ENCODE results near the gene POLRMT.

POLRMT gene

GRCh38 chr19:582497-583197 is 50.7 kb downstream of the POLRMT start:
- no peak overlapping the region for H3K4me3 ChIP-seq (ENCODE audit: low read depth, low read length)

- H3K4me3 ChIP-seq (ENCODE audit: low read depth, low read length) = no peak overlapping the region
These were observed 51.8 kb downstream of the POLRMT start for GRCh38 chr19:581399-582111.

GRCh38 chr19:580274-580835 is 53.0 kb downstream of the POLRMT start:
- H3K4me3 ChIP-seq (ENCODE audit: low read depth, low read length) = no peak overlapping the region

- H3K4me3 ChIP-seq (ENCODE audit: low read depth, low read length) = no peak overlapping the region
These were observed 53.5 kb downstream of the POLRMT start for GRCh38 chr19:579842-580155.

GRCh38 chr19:579111-579841 is 54.1 kb downstream of the POLRMT start:
- no peak overlapping the region for H3K4me3 ChIP-seq (ENCODE audit: low read depth, low read length)

GRCh38 chr19:577439-578392 is 55.6 kb downstream of the POLRMT start:
- H3K4me3 ChIP-seq (ENCODE audit: low read depth, low read length) = no peak overlapping the region

- no peak overlapping the region for H3K4me3 ChIP-seq (ENCODE audit: low read depth, low read length)
These were observed 56.4 kb downstream of the POLRMT start for GRCh38 chr19:576768-577438.

- no peak overlapping the region for H3K4me3 ChIP-seq (ENCODE audit: low read depth, low read length)
These were observed 57.5 kb downstream of the POLRMT start for GRCh38 chr19:575527-576506.

GRCh38 chr19:574658-575526 is 58.4 kb downstream of the POLRMT start:
- H3K4me3 ChIP-seq (ENCODE audit: low read depth, low read length) = no peak overlapping the region

- peak overlapping the region; percentile 94 for H3K4me3 ChIP-seq (ENCODE audit: low read depth, low read length)
These were observed 59.9 kb downstream of the POLRMT start for GRCh38 chr19:573519-573825.

- peak overlapping the region; percentile 94 for H3K4me3 ChIP-seq (ENCODE audit: low read depth, low read length)
These were observed 60.4 kb downstream of the POLRMT start for GRCh38 chr19:572743-573518.

GRCh38 chr19:572140-572742 is 61.1 kb downstream of the POLRMT start, which contains the start of gene BSG:
TSS of gene BSG (plus strand) at chr19:572596. CDS start at chr19:572635, 39 bp downstream.
- H3K4me3 ChIP-seq (ENCODE audit: low read depth, low read length) = peak within 1 kb of the TSS; percentile 94

GRCh38 chr19:571566-571974 is 61.8 kb downstream of the POLRMT start:
- H3K4me3 ChIP-seq (ENCODE audit: low read depth, low read length) = peak overlapping the region; percentile 54

GRCh38 chr19:570937-571565 is 62.3 kb downstream of the POLRMT start:
- peak overlapping the region; percentile 54 for H3K4me3 ChIP-seq (ENCODE audit: low read depth, low read length)

GRCh38 chr19:570251-570686 is 63.1 kb downstream of the POLRMT start:
- no peak overlapping the region for H3K4me3 ChIP-seq (ENCODE audit: low read depth, low read length)

GRCh38 chr19:567296-567900 is 65.9 kb downstream of the POLRMT start:
- H3K4me3 ChIP-seq (ENCODE audit: low read depth, low read length) = no peak overlapping the region

Measured in iPS-11a (cell line).